GM15510 (cell line): Measurements from ENCODE around the gene CISD1.
A peak's percentile ranks its signal among the peaks of the same experiment; 100 is the strongest.

Source experiments
- POLR2A ChIP-seq: IDR thresholded peaks from 3 replicates; pipeline ENCODE4 v1.6.1; 2011; ENCODE audit warnings: borderline replicate concordance; ENCODE audit not compliant: insufficient read length; ENCODE audit errors: extremely low read depth

The CISD1 gene

DNA sequence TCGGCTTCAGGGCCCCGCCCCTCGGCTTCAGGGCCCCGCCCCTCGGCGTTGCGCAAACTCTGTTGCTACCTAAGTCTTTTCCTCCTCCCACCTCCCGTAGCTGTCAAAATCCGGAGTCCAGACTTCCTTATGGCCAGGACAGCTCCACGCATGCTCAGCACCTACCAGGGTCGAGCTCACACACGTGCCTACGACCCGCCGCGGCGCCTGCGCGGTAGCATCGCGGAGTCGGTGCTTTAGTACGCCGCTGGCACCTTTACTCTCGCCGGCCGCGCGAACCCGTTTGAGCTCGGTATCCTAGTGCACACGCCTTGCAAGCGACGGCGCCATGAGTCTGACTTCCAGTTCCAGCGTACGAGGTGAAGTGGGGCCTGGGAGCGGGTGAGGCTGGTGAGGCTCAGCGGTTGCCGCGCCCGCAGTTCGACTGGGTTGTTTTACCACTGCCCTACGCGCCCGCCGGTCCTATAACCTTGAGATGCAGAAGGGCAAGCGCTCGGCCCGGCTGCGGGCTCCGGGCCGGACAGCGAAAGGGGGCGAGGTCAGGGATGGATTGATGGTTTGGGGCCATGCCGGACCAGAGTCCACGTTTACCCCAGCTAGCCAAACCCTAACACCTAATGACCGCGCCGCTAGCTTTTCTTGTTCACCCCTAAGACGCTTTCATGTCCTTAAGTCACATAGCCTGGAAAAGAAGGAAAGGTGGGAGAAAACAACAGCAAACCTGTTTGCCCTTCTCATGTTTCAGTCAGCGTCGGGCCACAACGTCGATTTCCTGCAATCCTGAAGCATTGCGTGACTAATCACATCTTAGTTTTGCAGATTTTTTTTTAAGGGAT lies at the start of gene CISD1:
Gene CISD1, plus strand, starts transcription at position 217 of the 836 bp plus-strand sequence. Its CDS starts 112 bp downstream, at position 329.
- peak; percentile 89 for TF ChIP-seq POLR2A

GRCh38 chr10:58219875-58220274 lies 49.1 kb upstream of the CISD1 start:
- TF ChIP-seq POLR2A: no peak

DNA sequence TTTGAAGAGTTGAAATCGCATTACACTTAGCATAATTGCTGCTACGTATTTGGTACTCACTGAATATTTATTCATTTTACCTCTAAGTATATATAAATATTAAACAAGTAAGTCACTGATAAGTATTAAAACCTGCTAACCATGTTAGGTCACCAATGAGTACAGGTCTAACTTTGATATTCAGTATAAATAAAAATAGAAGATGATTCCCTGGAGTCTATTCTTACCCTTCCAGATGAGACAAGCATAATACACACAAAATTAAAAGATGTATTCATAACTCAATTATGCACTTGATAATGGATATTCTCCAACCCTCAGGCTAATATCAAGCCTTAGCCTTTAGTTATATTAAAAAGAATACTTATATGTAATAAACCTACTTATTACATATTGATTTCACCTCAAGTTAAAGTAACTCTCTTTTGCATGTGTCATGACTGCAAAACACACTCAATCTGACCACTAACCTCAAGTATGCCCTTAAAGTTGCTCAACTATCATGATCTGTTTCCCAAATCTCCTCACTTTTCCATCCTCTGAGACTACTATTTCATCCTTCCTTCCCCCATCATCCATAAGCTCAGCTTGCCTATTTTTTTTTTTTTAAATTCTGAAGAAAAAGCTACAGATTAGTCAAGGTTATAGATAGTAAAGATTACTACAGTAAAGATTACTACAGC lies 48.1 kb upstream of the CISD1 start:
- TF ChIP-seq POLR2A: no peak

DNA sequence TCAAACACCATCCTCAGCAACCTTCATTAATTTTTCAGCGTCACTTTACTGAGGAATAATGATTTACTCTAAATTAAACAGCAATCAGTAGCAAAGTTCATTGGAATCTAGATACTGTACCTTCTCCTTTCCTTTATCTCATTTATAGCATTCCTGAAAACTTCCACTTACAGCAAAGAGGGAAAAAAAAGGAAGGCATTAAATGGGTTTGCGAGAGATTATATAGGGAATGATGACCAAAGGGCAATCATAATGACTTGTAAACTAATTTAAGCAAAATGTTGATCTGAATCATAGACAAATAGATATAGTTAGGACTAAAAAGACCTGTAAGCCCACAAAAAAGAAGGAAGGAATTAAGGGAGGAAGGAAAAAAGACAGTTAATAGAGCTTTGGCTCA lies 43.3 kb upstream of the CISD1 start:
- no peak for TF ChIP-seq POLR2A

GRCh38 chr10:58237014-58237834 lies 31.7 kb upstream of the CISD1 start:
- TF ChIP-seq POLR2A: no peak

DNA sequence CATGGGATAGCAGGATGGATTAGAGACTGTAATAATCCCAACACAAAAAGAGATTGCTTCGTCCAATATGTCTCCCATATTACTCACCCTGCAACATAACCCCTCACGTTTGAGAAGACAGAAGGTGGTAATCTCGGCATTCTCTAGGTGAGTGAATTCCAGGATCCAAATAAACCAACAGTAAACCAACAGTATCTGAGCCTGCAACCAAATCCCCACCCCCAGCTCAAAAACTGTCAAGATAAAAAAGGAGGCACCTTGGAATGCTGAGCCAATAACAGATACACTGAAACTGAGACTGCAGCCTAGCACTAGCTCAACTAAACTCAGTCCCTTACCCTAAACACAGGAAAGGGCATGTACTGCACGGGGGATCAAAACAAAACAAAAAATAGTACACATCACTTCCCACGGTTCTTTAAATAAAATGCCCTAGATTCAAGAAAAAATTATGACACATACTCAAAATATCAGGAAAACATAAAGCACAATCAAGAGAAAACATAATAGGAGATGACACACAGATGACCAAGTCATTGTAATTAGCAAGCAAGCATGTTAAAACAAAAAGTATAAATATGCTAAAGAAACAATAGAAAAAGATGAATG lies 29.3 kb upstream of the CISD1 start:
- no peak for TF ChIP-seq POLR2A

GRCh38 chr10:58240531-58240930 lies 28.4 kb upstream of the CISD1 start:
- no peak for TF ChIP-seq POLR2A

DNA sequence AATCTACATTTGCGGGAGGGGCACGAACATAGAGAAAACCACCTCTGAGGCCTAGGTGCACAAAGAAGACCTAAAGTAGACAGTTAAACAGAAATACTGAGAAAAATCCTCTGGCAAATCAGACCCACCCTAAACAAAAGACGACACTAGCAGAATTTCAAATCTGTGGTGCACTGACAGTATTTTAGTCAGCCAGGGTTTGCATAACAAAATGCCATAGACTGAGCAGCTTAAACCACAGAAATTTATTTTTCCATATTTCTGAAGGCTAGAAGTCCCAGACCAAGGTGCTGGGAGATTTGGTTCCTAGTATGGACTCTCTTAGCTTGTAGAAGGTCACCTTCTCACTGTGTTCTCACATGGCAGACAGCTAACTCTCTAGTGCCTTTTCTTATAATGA lies 27.6 kb upstream of the CISD1 start:
- TF ChIP-seq POLR2A: no peak

- TF ChIP-seq POLR2A: no peak
Measured at GRCh38 chr10:58243269-58243668, 25.7 kb upstream of the CISD1 start.

DNA sequence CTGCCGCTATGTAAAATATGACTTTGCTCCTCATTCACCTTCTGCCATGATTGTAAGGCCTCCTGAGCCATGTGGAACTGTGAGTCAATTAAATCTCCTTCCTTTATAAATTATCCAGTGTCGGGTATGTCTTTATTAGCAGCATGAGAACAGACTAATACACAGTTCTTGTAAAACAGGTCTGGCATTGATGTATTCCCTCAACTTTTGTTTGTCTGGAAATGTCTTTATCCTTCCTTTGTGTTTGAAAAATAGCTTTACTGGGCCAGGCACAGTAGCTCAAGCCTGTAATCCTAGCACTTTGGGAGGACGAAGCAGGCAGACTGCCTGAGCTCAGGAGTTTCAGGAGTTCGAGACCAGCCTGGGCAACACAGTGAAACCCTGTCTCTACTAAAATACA lies 15.8 kb upstream of the CISD1 start:
- no peak for TF ChIP-seq POLR2A

DNA sequence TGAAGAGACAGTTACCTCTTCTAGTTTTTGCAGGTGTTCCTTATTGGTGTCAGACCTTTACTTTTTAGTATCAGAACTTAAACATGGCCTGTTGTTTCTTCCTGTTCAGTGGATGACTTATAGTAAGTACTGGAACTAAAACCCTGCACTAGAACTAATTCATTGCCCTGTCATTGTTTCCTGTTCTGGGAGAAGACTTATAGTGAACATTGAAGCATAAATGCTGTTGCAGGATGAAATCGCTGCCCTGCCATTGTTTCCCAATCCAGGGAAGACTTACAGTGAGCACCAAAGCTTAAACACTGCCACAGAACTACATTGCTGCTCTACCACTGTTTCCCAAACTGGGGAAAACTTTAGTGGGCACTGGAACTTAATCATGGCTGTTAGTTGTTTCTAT lies 14.3 kb upstream of the CISD1 start:
- TF ChIP-seq POLR2A: no peak

GRCh38 chr10:58258977-58259692 lies 9.8 kb upstream of the CISD1 start:
- TF ChIP-seq POLR2A: no peak

DNA sequence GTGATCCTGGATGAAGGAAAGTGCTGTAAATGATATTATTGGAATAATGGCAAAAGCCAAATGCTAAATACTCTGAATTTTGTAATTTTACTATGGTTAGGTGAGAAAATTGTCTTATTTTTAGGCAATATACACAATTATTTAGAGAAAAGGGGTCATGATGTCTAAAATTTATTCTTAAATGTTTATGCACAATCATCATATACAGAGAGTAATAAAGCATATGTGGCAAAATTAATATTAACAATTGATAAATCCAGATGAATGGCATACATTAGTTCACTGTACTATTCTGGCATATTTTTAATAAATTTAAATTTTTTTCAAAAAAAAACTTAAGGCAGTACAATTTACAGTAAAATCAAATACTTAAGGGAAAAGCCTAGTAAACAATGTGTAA lies 8.6 kb upstream of the CISD1 start:
- no peak for TF ChIP-seq POLR2A

DNA sequence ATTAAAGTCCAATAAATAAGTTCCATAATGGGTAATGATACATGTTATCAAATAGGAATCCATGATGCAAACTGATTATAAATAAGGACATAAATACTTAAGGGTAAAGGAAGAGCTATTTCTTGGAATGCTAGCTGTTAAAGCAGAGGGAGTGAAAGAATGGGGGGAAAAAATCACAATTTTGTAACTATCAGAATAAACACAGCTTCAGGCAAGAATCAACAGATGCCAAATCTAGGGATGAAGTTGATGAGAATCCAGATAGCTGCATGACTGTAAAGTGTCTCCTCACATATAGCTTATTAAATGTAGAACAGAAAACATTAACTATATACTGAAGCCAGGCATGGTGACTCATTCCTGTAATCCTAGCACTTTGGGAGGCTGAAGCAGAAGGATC lies 6.2 kb upstream of the CISD1 start:
- no peak for TF ChIP-seq POLR2A

DNA sequence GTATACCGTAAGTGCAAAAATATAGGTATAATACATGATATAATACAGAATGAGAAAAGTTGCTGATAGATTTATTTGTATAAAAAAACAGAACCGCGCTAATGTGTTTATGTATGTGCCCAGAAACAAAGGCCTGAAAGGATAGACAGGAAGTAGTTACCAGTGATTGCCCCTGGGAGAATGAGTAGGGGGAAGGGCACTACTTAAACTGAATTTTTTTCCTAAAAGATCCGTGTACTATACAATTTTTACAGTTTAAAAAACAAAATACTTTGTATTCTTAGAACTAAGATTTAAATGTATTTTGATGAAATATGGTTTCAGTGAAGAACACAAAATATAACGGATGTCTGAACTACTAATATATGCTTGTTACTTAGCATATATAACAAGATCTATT lies 4.2 kb upstream of the CISD1 start:
- TF ChIP-seq POLR2A: no peak

- TF ChIP-seq POLR2A: no peak
Measured at GRCh38 chr10:58265249-58265648, 3.7 kb upstream of the CISD1 start.
